ENCODE results near the gene ACADM.
"Not testable (repeated sequence)": the region's sequence is repeated elsewhere in the genome, so short reads cannot be mapped to it uniquely, and the experiment has no call there.

Gene ACADM

DNA sequence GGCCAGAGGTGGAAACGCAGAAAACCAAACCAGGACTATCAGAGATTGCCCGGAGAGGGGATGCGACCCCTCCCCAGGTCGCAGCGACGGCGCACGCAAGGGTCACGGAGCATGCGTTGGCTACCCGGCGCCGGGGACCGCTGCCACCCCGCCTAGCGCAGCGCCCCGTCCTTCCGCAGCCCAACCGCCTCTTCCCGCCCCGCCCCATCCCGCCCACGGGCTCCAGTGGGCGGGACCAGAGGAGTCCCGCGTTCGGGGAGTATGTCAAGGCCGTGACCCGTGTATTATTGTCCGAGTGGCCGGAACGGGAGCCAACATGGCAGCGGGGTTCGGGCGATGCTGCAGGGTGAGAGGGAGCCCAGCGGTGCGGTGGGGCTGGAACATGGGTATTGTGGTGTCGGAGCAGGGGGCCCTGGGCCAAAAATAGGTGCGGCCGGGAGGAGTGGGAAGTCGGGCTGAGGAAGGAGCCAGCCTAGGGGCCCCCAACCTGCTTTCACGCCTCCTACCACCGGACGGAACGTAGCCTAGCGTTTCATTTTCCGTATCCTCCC, at the start of gene ACADM:
ACADM (plus strand) TSS at position 238 of the 551 bp plus-strand sequence; CDS start at position 317, 79 bp downstream.
- H3K9ac ChIP-seq (ENCODE audit: low read length) = peak within 1 kb of the TSS; percentile 89
- H3F3A ChIP-seq (ENCODE audit: insufficient read depth, low read length) = peaks cover 17% of the 10 kb centered on the region
- peak within 1 kb of the TSS; percentile 71; the same call in 1 of the 2 replicates for H3K27ac ChIP-seq (ENCODE audit: low read length)
- peak; percentile 92 for DNase-seq
- no peaks in the 10 kb centered on the region for H3K27me3 ChIP-seq (replicated peaks; ENCODE audit: insufficient read depth, low read length)
- no peaks in the 10 kb centered on the region for H3K36me3 ChIP-seq (replicated peaks; ENCODE audit: insufficient read depth, low read length)
- peak within 1 kb of the TSS; percentile 53 for H2AFZ ChIP-seq (ENCODE audit: low read length)
- no peaks in the 10 kb centered on the region; the same call in 1 of the 2 replicates for H3K9me3 ChIP-seq (replicated peaks; ENCODE audit: insufficient read depth, low read length)
- peaks cover 41% of the 10 kb centered on the region for H3K79me2 ChIP-seq (ENCODE audit: low read length)
- H4K20me1 ChIP-seq (ENCODE audit: insufficient read depth, low read length) = no peaks in the 10 kb centered on the region
- H3K4me3 ChIP-seq (ENCODE audit: low read length) = peak within 1 kb of the TSS; percentile 96
- TF ChIP-seq, protein P1, sequence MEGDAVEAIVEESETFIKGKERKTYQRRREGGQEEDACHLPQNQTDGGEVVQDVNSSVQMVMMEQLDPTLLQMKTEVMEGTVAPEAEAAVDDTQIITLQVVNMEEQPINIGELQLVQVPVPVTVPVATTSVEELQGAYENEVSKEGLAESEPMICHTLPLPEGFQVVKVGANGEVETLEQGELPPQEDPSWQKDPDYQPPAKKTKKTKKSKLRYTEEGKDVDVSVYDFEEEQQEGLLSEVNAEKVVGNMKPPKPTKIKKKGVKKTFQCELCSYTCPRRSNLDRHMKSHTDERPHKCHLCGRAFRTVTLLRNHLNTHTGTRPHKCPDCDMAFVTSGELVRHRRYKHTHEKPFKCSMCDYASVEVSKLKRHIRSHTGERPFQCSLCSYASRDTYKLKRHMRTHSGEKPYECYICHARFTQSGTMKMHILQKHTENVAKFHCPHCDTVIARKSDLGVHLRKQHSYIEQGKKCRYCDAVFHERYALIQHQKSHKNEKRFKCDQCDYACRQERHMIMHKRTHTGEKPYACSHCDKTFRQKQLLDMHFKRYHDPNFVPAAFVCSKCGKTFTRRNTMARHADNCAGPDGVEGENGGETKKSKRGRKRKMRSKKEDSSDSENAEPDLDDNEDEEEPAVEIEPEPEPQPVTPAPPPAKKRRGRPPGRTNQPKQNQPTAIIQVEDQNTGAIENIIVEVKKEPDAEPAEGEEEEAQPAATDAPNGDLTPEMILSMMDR (IDR thresholded peaks at IDR 0.05; ENCODE audit: low read length) = no peak
- H3K4me2 ChIP-seq (ENCODE audit: low read depth, low read length) = peak within 1 kb of the TSS; percentile 65
- H3K9me2 ChIP-seq (replicated peaks; ENCODE audit: insufficient read depth, low read length) = no peaks in the 10 kb centered on the region
- H3K4me1 ChIP-seq (ENCODE audit: low read length) = no peaks in the 10 kb centered on the region

DNA sequence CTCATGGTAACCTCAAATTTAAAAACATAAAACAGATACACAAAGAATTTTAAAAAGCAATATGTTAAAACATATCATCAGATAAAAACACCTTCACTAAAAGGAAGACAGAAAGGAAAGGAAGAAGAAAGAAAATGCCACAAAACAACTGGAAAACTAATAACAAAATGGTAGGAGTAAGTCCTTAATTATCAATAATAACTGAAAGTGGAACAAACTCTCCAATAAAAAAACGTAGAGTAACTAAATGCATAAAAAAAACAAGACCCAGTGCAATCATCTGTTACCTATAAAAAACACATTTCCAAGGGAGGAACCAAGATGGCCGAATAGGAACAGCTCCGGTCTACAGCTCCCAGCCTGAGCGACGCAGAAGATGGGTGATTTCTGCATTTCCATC, 47.1 kb upstream of the ACADM start:
- Histone ChIP-seq H3K4me1 (ENCODE audit: low read length) (no peaks in the 10 kb centered on the region), H3K27ac (ENCODE audit: low read length) (no peak overlapping the region), H3F3A (ENCODE audit: insufficient read depth, low read length) (no peaks in the 10 kb centered on the region), H3K9ac (ENCODE audit: low read length) (no peak overlapping the region), H3K79me2 (ENCODE audit: low read length) (no peaks in the 10 kb centered on the region), H3K9me3 (replicated peaks; ENCODE audit: insufficient read depth, low read length) (no peaks in the 10 kb centered on the region), H3K4me2 (ENCODE audit: low read depth, low read length) (no peak overlapping the region), H3K4me3 (ENCODE audit: low read length) (no peak overlapping the region), H2AFZ (ENCODE audit: low read length) (no peak overlapping the region), H3K36me3 (replicated peaks; ENCODE audit: insufficient read depth, low read length) (no peaks in the 10 kb centered on the region), H4K20me1 (ENCODE audit: insufficient read depth, low read length) (no peaks in the 10 kb centered on the region), H3K27me3 (replicated peaks; ENCODE audit: insufficient read depth, low read length) (no peaks in the 10 kb centered on the region), H3K9me2 (replicated peaks; ENCODE audit: insufficient read depth, low read length) (no peaks in the 10 kb centered on the region)
- TF ChIP-seq EZH2phosphoT487 (IDR thresholded peaks at IDR 0.05; ENCODE audit: low read length) (no peak), EZH2 (optimal IDR thresholded peaks at IDR 0.05; ENCODE audit: low read depth, low read length) (no peak)
- TF ChIP-seq, protein P1 (IDR thresholded peaks at IDR 0.05; ENCODE audit: low read length) = no peak
- no peak for DNase-seq

DNA sequence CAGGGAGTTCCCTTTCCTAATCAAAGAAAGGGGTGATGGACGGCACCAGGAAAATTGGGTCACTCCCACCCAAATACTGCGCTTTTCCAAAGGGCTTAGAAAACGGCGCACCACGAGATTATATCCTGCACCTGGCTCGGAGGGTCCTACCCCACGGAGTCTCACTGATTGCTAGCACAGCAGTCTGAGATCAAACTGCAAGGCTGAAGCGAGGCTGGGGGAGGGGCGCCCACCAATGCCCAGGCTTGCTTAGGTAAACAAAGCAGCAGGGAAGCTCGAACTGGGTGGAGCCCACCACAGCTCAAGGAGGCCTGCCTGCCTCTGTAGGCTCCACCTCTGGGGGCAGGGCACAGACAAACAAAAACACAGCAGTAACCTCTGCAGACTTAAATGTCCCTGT, 46.5 kb upstream of the ACADM start:
- not testable (repeated sequence) for DNase-seq; H3K4me3 ChIP-seq (ENCODE audit: low read length); H3K4me1 ChIP-seq (ENCODE audit: low read length); H2AFZ ChIP-seq (ENCODE audit: low read length); H3K9ac ChIP-seq (ENCODE audit: low read length); H3K79me2 ChIP-seq (ENCODE audit: low read length); H3K9me3 ChIP-seq (replicated peaks; ENCODE audit: insufficient read depth, low read length); H3K36me3 ChIP-seq (replicated peaks; ENCODE audit: insufficient read depth, low read length); H3F3A ChIP-seq (ENCODE audit: insufficient read depth, low read length); H3K9me2 ChIP-seq (replicated peaks; ENCODE audit: insufficient read depth, low read length); H3K4me2 ChIP-seq (ENCODE audit: low read depth, low read length); H4K20me1 ChIP-seq (ENCODE audit: insufficient read depth, low read length); H3K27ac ChIP-seq (ENCODE audit: low read length); H3K27me3 ChIP-seq (replicated peaks; ENCODE audit: insufficient read depth, low read length)

DNA sequence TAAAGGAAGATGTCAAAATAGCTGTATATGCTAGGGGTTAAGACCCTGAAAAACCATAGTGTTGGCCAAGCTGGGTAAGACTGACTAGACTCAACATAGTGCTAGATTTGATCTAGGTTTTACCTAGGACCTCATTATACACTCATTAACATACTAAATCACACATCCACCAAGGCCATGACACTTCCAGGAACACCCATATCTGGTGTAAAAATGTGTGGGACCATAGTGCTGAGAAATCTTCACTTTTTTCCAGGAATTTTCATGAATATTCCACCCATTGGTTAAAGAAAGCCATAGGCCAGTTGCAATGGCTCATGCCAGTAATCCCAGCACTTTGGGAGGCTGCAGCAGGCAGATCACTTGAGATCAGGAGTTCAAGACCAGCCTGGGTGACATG, 34.0 kb upstream of the ACADM start:
- Histone ChIP-seq H3K4me3 (ENCODE audit: low read length) (no peak overlapping the region), H3K9ac (ENCODE audit: low read length) (no peak overlapping the region)
- TF ChIP-seq EZH2phosphoT487 (IDR thresholded peaks at IDR 0.05; ENCODE audit: low read length) (no peak), EZH2 (optimal IDR thresholded peaks at IDR 0.05; ENCODE audit: low read depth, low read length) (no peak)
- TF ChIP-seq, protein P1 (IDR thresholded peaks at IDR 0.05; ENCODE audit: low read length) = no peak

More for the DNA sequence above, 34.0 kb upstream of the ACADM start:
- no peaks in the 10 kb centered on the region for H3K9me2 ChIP-seq (replicated peaks; ENCODE audit: insufficient read depth, low read length)
- no peak overlapping the region for H2AFZ ChIP-seq (ENCODE audit: low read length)
- no peaks in the 10 kb centered on the region for H3K4me1 ChIP-seq (ENCODE audit: low read length)
- no peak overlapping the region for H3K27ac ChIP-seq (ENCODE audit: low read length)
- no peak for DNase-seq
- no peaks in the 10 kb centered on the region for H4K20me1 ChIP-seq (ENCODE audit: insufficient read depth, low read length)
- H3K36me3 ChIP-seq (replicated peaks; ENCODE audit: insufficient read depth, low read length) = no peaks in the 10 kb centered on the region
- H3K9me3 ChIP-seq (replicated peaks; ENCODE audit: insufficient read depth, low read length) = no peaks in the 10 kb centered on the region
- no peaks in the 10 kb centered on the region for H3F3A ChIP-seq (ENCODE audit: insufficient read depth, low read length)
- no peaks in the 10 kb centered on the region for H3K79me2 ChIP-seq (ENCODE audit: low read length)
- H3K27me3 ChIP-seq (replicated peaks; ENCODE audit: insufficient read depth, low read length) = no peaks in the 10 kb centered on the region
- no peak overlapping the region for H3K4me2 ChIP-seq (ENCODE audit: low read depth, low read length)

All from MM.1S (cell line).